Neural cell (in vitro differentiated cells): ENCODE data around the gene CAMK2G. TPM values are rescaled to one million over a fixed set of nuclear protein-coding genes. Genes with fewer than 3 reads are reported as not detected.

Source experiments
- H2AFZ ChIP-seq: fragments of 200-600, 300-800 bp; sonication (generic), shearing (Covaris generic); 2 replicates; pipeline ENCODE4 v1.6.0; 2014; ENCODE audit warnings: low read depth, mild to moderate bottlenecking, antibody characterized with exemption, low read length, moderate library complexity
- H3F3A ChIP-seq: fragments of 200-600 bp; shearing (Covaris generic); 2 replicates; pipeline ENCODE4 v1.6.1; 2016; ENCODE audit warnings: mild to moderate bottlenecking, moderate library complexity, mixed read lengths, antibody characterized with exemption, low read length; ENCODE audit not compliant: insufficient read depth, poor library complexity, severe bottlenecking
- H3K27ac ChIP-seq: fragments of 200-600, 300-800 bp; sonication (generic), shearing (Covaris generic); 2 replicates; pipeline ENCODE4 v1.5.1; 2014; ENCODE audit warnings: mild to moderate bottlenecking, low read length, moderate library complexity
- H3K27me3 ChIP-seq: fragments of 300-800, 200-600 bp; sonication (generic), shearing (Covaris generic); 2 replicates; pipeline ENCODE4 v1.6.0; 2014; ENCODE audit warnings: mild to moderate bottlenecking, low read depth, low read length, moderate library complexity; ENCODE audit not compliant: insufficient read depth
- H3K36me3 ChIP-seq: fragments of 300-800, 200-600 bp; sonication (generic), shearing (Covaris generic); 2 replicates; pipeline ENCODE4 v1.5.1; 2014; ENCODE audit warnings: mild to moderate bottlenecking, antibody characterized with exemption, low read length, moderate library complexity; ENCODE audit not compliant: insufficient read depth
- H3K4me2 ChIP-seq: fragments of 300-800, 200-600 bp; sonication (generic), shearing (Covaris generic); 2 replicates; pipeline ENCODE4 v1.6.0; 2014; ENCODE audit warnings: mild to moderate bottlenecking, low read length
- H3K4me3 ChIP-seq: fragments of 300-800, 200-600 bp; sonication (generic), shearing (Covaris generic); 2 replicates; pipeline ENCODE4 v1.5.1; 2014; ENCODE audit warnings: mild to moderate bottlenecking, low read length, moderate library complexity
- H3K79me2 ChIP-seq: fragments of 200-600 bp; shearing (Covaris generic); replicated peaks from 2 replicates; pipeline ENCODE4 v1.6.0; 2014; ENCODE audit warnings: mild to moderate bottlenecking, low read length, moderate library complexity; ENCODE audit not compliant: insufficient read depth
- H3K9ac ChIP-seq: fragments of 300-800, 200-600 bp; sonication (generic), shearing (Covaris generic); 2 replicates; pipeline ENCODE4 v1.6.1; 2016; ENCODE audit warnings: mild to moderate bottlenecking, low read length, mixed read lengths
- H3K9me2 ChIP-seq: fragments of 200-600 bp; shearing (Covaris generic); 2 replicates; pipeline ENCODE4 v1.6.1; 2016; ENCODE audit warnings: mild to moderate bottlenecking, low read length, mixed read lengths; ENCODE audit not compliant: insufficient read depth
- H3K9me3 ChIP-seq: fragments of 200-600, 300-800 bp; sonication (generic), shearing (Covaris generic); 2 replicates; pipeline ENCODE4 v1.6.1; 2016; ENCODE audit warnings: mild to moderate bottlenecking, mixed run types, low read length, moderate library complexity, mixed read lengths
- H4K20me1 ChIP-seq: fragments of 200-600 bp; shearing (Covaris generic); 2 replicates; pipeline ENCODE4 v1.6.1; 2016; ENCODE audit warnings: mild to moderate bottlenecking, mixed run types; ENCODE audit not compliant: insufficient read depth
- CTCF ChIP-seq: fragments of 450-650 bp; IDR thresholded peaks from 2 replicates; pipeline ENCODE4 v1.5.1; 2014; ENCODE audit warnings: antibody characterized with exemption, mild to moderate bottlenecking, moderate library complexity; ENCODE audit not compliant: poor library complexity, severe bottlenecking
- EP300 ChIP-seq: fragments of 450-650 bp; conservative IDR thresholded peaks from 2 replicates; pipeline ENCODE4 v1.6.1; 2014; ENCODE audit warnings: antibody characterized with exemption, mild to moderate bottlenecking, moderate library complexity; ENCODE audit not compliant: poor library complexity, severe bottlenecking
- EZH2 ChIP-seq: fragments of 200-600, 300-800 bp; shearing (Covaris generic), sonication (generic); IDR thresholded peaks from 2 replicates; pipeline ENCODE4 v1.6.1; 2014; ENCODE audit warnings: antibody characterized with exemption, low read length, borderline replicate concordance, mild to moderate bottlenecking; ENCODE audit not compliant: insufficient read depth, poor library complexity, severe bottlenecking
- MXI1 ChIP-seq: fragments of 450-650 bp; conservative IDR thresholded peaks from 2 replicates; pipeline ENCODE4 v1.6.1; 2014; ENCODE audit warnings: antibody characterized with exemption, mild to moderate bottlenecking; ENCODE audit not compliant: poor library complexity, severe bottlenecking
- POLR2AphosphoS5 ChIP-seq: IDR thresholded peaks from 2 replicates; pipeline ENCODE4 v1.6.1; 2012
- RAD21 ChIP-seq: fragments of 450-650 bp; conservative IDR thresholded peaks from 2 replicates; pipeline ENCODE4 v1.6.1; 2014; ENCODE audit warnings: antibody characterized with exemption, mild to moderate bottlenecking, moderate library complexity
- REST ChIP-seq: IDR thresholded peaks from 2 replicates; pipeline ENCODE4 v1.6.1; 2012; ENCODE audit warnings: borderline replicate concordance
- SMC3 ChIP-seq: fragments of 450-650 bp; conservative IDR thresholded peaks from 2 replicates; pipeline ENCODE4 v1.6.1; 2014; ENCODE audit warnings: antibody characterized with exemption, mild to moderate bottlenecking, moderate library complexity; ENCODE audit not compliant: poor library complexity
- TAF1 ChIP-seq: IDR thresholded peaks from 2 replicates; pipeline ENCODE4 v1.6.1; 2012; ENCODE audit warnings: low read depth
- polyA plus RNA-seq: library from polyadenylated mRNA; depleted of rRNA; stranded (reverse); fragments of >200 nt; gene quantifications from 2 replicates; pipeline ENCODE4 v1.2.3, GENCODE V29; 2014

Gene CAMK2G
- polyA plus RNA-seq, 1 donor from 2014 or later = 55.4 TPM

- Histone ChIP-seq H3K4me2 (no peak overlapping the region), H3K9ac (no peak overlapping the region)
- TF ChIP-seq EP300 (no peak), POLR2AphosphoS5 (no peak), RAD21 (no peak), MXI1 (no peak), TAF1 (no peak), EZH2 (no peak), SMC3 (no peak)
Observed at GRCh38 chr10:73888514-73888913, 14.2 kb upstream of the CAMK2G start.

DNA sequence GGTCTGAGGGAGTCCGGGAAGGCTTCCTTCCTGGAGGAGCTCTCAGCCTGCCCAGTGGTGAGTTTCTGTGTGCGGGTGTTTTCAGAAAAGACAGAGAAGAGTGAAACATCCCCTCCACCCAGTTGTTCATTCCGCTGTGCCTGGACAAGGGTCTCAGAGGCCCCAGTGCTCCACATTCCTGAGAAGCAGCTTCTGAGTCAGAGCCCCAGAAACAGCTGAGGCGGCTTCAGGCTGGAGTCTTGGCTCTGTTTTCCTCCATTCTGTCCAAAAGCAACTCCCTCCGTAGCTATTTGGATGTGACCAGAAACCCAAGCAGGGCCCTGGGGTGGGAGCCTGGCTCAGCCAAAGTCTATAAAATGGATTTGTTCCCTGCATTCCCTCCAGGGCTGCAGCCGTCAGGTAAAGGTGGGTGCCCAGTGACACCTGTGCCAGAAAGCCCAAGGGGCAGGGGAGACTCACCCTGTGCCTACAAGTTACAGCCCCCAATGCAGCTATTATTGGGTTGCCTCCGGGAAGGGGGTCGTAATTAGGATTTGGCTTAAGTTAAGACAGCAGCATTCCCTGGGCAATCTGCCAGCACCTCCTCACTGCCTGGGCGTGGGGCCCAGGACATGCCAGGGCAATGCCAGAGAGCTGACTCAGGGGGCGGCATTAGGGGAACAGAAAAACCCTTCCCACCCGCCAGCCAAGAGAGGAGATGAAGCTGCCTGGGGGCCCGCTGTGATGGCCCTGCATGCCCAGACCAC is 13.1 kb upstream of the CAMK2G start:
- H3K9ac ChIP-seq = no peak overlapping the region
- H3K4me2 ChIP-seq = no peak overlapping the region
- H3K27ac ChIP-seq = no peak overlapping the region
- H2AFZ ChIP-seq = no peak overlapping the region
- no peaks in the 10 kb centered on the region for H3K9me3 ChIP-seq
- H3F3A ChIP-seq = no peaks in the 10 kb centered on the region
- H3K79me2 ChIP-seq = no peaks in the 10 kb centered on the region
- no peak overlapping the region for H3K4me3 ChIP-seq
- TF ChIP-seq MXI1 (no peak), SMC3 (no peak), RAD21 (no peak), REST (no peak), CTCF (no peak), TAF1 (no peak), EZH2 (no peak), EP300 (no peak), POLR2AphosphoS5 (no peak)
- no peaks in the 10 kb centered on the region for H4K20me1 ChIP-seq
- no peaks in the 10 kb centered on the region for H3K27me3 ChIP-seq
- H3K36me3 ChIP-seq = no peaks in the 10 kb centered on the region
- H3K9me2 ChIP-seq = no peaks in the 10 kb centered on the region

More at GRCh38 chr10:73888514-73888913, 14.2 kb upstream of the CAMK2G start:
- Histone ChIP-seq H3K79me2 (no peaks in the 10 kb centered on the region), H3K36me3 (no peaks in the 10 kb centered on the region), H3K27ac (no peak overlapping the region), H3K27me3 (no peaks in the 10 kb centered on the region), H3F3A (no peaks in the 10 kb centered on the region), H3K4me3 (no peak overlapping the region), H3K9me2 (no peaks in the 10 kb centered on the region), H3K9me3 (no peaks in the 10 kb centered on the region), H2AFZ (no peak overlapping the region), H4K20me1 (no peaks in the 10 kb centered on the region)
